GM21367 (cell line): Measurements from ENCODE around the gene KRT33A.
"Not testable (repeated sequence)": the region's sequence is repeated elsewhere in the genome, so short reads cannot be mapped to it uniquely, and the experiment has no call there.

Source experiments
- ATAC-seq: cut with Tn5 transposase; IDR thresholded peaks from one replicate; pipeline ENCODE4 v1.9.1; 2021; ENCODE audit not compliant: unreplicated experiment

The KRT33A gene

DNA sequence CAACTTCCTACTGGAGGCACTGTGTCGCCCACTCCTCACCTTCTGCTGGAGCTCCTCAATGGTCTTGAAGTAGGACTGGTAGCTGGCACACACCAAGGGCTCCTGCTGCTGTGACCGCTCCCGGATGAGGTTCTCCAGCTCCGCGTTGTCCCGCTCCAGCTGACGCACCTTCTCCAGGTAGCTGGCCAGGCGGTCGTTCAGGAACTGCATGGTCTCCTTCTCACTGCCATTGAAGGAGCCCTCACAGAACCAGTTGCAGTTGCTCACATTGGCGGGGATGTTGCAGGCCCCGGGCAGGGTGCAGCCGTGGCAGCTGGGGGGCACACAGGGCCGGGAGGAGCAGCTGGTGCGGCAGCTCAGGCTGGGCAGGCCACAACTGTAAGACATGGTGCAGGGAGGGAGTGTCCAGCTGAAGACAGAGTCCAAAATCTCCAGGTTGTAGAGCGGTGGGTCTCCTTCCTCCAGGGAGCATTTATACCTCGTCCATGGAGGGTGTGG, at the start of gene KRT33A:
Gene KRT33A, minus strand, starts transcription at position 448 of the 498 bp plus-strand sequence. Its CDS starts 61 bp downstream, at position 387.
- not testable (repeated sequence) for ATAC-seq

DNA sequence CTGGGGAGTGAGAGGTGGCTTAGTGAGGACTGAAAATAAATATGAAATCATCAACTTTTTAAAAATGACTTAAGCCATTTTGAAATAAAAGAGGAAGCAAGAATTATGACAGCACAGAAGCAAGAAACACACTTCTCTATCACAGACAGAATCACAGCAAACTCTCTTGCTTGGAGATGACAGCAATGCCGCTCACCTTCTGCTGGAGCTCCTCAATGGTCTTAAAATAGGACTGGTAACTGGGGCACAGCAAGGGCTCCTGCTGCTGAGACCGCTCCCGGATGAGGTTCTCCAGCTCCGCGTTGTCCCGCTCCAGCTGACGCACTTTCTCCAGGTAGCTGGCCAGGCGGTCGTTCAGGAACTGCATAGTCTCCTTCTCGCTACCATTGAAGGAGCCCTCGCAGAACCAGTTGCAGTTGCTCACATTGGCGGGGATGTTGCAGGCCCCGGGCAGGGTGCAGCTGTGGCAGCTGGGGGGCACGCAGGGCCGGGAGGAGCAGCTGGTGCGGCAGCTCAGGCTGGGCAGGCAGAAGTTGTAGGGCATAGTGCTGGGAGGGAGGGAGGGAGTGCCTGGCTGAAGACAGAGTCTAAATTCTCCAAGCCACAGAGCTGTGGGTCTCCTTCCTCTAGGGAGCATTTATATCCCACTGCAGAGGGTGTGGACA, 46.5 kb upstream of the KRT33A start, which contains the start of gene KRT31:
Gene KRT31, minus strand, starts transcription at position 613 of the 665 bp plus-strand sequence. Its CDS starts 69 bp downstream, at position 544.
- ATAC-seq, result no peak

DNA sequence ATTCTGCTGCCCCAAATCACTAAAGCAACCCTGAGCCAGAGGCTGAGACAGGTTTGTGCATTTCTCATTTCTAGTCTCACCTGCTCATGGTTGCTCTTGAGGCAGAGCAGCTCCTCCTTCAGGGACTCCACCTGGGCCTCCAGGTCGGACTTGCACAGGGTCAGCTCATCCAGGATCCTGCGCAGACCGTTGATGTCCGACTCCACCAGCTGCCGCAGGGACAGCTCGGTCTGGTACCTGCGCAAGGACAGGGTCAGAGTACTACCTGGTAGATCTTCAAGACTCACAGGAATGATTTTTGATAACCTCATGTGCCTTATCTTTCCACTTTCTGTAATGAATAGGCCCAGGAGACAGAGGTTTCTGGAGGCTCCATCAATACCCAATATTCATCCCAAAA, 45.7 kb upstream of the KRT33A start:
- ATAC-seq, result no peak

DNA sequence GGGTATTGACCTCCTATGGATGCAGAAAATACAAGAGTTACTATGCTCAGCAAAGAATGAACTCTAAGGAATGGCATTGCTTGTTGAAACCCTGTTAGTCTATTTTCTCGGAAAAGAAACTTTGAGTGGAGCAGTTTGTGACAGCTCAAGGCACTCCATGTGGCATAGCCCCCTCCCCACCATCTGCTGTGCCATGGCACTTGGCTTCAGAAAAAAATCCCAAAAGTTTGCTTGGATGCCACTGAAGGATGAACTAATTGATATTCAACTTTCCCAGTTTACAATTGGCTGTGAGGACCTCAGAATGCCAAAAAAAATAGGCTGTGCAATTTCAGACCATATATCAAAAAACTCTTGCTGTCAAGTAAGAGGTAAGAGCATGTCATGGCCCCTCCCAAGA, 45.0 kb upstream of the KRT33A start:
- no peak for ATAC-seq

DNA sequence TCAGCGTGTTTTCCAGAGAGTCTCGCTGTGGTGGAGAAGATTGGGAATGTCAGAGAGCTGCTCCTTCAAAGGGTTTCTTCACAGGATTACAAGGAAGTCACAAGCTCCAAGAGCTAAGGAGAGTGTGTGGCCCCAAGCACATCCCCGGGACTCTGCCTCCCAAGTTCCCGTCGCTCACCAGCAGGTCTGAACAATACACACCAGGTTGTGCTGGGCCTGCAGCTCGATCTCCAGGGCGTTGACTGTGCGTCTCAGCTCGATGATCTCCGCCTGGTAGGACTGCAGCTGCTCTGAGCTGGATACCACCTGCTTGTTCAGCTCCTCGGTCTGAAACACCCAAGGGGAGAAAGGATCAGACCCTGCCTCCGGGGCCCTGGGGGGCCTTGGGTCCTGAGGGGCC, 44.4 kb upstream of the KRT33A start:
- ATAC-seq, result not testable (repeated sequence)

DNA sequence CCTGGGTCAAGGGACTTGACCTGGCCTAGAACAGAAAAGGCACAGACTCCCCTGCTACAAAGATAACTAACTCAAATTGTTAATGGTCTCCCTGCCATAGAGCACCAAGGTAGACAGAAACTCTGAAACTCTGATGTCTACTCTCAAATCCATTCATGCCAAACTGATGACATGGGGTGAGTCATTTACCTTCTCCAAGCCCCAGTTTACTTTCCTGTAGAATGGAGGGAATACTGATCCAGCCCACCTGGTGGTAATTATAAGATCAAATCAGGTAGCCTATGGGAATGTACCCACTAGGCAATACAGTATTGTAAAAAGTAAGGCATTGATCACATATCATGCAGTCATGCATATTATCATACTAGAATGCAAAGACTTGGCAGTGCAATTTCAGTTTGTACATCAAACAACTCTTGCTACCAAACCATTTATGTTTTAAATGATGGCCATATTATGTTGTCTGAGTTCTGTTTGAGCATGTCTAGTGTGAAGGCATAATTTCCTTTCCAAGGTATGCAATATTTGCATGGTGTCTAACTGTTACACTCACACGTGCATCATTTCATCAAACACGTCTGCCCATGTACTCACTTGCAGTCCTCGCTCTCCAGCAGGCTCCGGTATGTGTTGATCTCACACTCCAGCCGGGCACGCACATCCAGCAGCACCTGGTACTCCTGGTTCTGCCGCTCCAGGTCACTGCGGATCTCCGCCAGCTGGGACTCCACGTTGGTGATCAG, 43.8 kb upstream of the KRT33A start:
- no peak for ATAC-seq

DNA sequence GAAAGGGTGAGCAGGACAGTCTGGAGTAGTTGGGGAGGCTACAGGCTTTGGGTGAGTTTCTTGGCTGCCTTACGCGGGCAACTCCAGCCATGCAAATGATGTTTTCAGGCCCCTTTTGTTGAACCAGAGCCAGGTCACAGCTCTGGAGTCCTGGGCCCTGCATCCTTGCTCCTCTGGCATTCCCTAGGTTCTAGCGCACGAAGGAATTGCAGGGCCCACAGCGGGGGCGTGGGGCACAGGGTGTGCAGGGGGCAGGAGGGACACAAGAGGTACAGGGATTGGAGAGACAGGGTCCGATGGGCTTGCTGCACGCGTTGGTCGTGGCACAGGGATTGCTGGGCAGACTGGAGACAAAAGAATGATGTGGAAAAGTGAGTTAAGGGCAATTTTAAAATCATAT, 43.2 kb upstream of the KRT33A start:
- no peak for ATAC-seq

DNA sequence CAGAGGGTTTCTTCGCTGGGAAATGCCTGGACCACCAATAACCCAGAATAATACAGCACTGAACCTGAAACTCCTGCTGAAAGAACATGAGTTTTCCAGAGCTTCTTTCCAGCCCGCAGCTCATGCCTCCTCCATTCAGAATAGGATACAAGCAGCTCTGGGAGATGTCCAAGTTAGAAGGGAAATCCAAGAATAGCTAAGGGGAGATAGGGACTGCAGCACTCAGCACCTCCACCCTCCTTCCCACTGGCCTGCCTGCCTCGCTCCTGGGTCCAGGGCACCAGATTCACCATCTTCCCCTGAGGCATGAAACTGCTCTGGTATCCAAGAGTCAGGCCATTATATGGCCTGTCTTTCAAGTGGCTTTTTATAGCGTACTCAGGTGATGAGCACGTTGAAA, 42.7 kb upstream of the KRT33A start:
- ATAC-seq, result no peak

DNA sequence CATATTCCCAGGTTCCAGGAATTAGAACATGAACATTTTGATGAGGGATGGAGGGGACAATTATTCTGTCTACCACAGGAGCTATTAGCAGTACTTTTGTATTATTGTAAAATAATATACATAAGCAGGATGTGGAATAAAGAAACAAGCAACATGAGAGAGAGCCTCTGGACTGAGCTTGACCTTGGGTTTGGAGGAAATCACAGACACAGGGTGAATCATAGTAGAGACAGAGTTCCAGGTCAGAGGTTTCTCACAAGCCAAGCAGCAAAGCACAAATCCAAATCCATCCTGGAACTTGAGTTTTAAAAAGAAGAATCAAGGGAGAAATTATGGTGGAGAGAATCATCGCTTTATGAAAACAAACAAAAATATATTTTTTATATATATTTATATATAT, 41.6 kb upstream of the KRT33A start:
- no peak for ATAC-seq

DNA sequence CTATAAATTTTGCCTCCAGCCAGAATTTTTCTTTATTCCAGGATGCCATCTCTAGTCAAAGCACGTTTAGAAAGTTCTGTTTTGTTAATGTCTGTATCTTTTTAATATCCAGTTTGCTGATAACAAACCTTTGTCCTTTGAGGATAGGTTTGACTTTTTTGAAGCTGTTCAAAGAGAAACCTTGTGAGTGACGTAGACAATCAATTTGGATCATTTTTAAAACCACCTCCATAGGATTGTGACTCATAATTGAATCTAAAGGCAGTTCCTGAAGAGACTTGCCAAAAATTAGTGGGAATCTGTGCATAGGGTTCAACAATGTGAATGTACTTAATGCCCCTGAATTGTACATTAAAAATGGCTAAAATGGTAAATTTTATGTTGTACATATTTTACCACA, 40.9 kb upstream of the KRT33A start:
- no peak for ATAC-seq

DNA sequence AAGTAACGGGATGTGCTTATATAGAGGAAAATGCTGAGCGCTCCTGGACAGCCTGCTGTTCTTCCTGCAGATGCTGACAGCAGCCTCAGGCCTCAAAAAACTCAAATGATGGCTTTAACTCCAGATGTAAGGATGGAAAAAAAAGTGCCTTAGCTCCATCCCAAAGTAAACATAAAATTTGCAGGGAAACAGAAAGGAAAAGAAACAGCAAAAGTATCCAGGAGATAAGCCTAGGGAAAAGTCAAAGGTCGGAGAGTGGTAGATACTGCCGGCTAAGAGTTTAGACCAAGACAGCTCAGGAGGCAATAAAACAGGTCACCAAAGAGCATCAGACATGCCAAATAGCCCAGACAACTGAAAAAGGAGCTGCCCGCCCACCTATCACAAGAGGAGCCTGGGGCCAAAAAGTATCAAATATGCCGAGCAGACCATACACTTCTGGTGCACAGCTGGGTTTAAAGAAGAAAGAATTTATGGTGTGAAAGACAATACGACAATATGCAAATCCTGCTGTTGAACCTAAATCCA, 39.8 kb upstream of the KRT33A start:
- no peak for ATAC-seq

DNA sequence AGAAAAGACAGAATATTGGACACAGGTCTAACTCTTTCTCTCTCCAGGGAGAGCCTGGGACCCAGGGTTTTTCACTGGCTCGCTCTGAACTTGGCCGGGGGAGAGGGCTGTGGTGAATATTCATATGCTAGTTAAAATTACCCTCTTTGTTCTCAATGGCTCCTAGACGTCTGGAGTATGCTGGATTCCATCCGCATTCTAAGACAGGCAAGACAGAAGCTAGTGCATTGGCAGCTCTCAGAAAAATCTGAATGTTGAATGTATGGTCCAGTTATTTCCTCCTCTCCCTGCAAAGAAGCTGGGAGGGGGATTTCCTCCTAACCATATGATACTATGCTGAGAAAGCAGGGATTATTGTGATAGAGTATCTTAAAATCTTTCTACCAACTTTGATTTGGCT, 37.0 kb upstream of the KRT33A start:
- no peak for ATAC-seq

DNA sequence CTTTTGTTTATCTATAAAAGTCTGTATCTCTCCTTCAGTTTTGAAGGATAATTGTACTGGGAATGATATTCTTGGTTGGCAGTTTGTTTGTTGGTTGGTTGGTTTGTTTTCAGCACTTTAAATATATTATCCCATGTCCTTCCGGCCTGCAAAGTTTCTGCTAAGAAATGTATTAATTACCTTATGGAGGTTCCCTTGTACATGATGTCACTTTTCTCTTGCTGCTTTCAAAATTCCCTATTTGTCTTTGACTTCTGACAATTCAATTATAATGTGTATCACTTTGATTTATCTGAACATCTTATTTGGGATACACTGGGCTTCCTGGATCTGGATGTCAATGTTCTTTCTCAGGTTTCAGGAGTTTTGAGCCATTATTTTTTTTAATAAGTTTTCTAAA, 35.6 kb upstream of the KRT33A start:
- no peak for ATAC-seq

DNA sequence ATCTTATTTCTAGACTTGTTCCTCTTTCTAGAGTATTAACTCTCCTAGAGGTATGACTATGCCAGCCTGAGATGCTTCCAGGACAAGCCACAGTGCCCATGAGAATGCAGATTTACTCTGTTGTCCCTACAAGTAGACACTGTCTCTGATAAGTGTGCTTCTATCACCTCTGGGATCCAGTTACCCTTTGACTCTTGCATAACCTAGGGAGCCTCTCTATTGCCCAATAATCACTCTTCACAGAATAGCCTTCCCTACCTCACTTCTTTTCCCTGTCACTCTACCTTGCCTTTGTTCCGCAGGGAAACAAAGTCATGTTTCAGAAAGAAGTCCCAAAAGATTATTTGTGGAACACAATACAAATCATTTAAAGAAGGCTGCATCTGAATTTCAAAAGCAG, 33.1 kb upstream of the KRT33A start:
- no peak for ATAC-seq

DNA sequence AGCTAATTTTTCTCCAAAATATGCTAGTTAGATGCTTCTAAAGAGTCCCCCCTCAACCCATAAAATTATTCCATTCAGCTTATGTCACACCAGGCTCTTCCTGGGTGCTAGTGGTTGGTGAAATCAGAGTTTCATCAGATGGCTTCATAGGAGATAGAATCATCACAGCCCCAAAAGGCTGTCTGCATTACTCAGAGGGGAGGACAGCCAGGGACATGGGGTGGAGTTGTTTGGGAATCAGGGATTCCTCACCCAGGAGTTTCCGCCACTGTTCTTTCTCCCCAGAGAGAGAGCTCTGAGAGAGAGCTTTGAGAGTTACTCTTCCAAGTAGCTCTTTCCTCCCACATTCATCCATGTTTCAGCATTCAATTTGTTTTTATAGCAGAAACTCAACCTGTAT, 31.8 kb upstream of the KRT33A start:
- no peak for ATAC-seq

DNA sequence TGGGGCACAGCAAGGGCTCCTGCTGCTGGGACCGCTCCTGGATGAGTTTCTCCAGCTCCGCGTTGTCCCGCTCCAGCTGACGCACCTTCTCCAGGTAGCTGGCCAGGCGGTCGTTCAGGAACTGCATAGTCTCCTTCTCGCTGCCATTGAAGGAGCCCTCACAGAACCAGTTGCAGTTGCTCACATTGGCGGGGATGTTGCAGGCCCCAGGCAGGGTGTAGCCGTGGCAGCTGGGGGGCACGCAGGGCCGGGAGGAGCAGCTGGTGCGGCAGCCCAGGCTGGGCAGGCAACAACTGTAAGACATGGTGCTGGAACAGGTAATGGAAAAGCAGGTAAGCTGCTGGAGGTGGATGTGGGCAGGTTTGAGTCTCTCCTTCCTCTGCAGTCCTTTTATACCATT, 31.3 kb upstream of the KRT33A start, which contains the start of gene KRT34:
Gene KRT34, minus strand, starts transcription at position 364 of the 400 bp plus-strand sequence. Its CDS starts 60 bp downstream, at position 304.
- ATAC-seq, result not testable (repeated sequence)

DNA sequence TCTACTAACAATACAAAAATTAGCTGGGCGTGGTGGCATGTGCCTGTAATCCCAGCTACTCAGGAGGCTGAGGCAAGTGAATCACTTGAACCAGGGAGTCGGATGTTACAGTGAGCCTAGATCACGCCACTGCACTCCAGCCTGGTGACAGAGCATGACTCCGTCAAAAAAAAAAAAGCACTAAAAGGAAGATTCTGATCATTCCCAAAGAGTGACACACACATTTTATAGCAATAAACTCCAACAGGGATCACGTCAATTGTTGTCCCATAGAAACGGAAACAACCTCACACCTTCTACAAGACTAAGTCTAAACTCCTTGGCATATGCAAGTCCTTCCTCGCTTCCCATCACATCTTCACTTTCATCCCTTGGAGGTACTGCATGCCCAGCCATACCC, 29.5 kb upstream of the KRT33A start:
- ATAC-seq, result not testable (repeated sequence)

DNA sequence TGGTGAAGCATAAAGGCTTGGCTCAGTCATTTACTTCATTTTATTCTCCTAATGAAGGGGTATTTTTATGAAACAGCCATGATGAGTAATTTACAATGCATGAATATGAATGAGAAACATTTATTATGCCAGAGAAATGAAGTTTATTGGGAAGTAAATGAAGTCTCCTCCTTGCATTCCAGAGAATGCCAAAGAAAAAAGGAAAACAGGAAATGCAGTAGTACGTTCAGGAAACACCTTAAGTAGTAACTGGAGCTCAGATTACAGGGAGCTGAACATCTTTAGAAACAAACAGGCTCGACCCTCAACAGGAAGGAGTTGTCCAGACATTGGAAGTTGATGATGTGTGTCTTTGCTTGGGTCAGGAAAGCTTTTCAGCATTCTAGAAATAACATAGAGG, 26.9 kb upstream of the KRT33A start:
- ATAC-seq, result no peak

DNA sequence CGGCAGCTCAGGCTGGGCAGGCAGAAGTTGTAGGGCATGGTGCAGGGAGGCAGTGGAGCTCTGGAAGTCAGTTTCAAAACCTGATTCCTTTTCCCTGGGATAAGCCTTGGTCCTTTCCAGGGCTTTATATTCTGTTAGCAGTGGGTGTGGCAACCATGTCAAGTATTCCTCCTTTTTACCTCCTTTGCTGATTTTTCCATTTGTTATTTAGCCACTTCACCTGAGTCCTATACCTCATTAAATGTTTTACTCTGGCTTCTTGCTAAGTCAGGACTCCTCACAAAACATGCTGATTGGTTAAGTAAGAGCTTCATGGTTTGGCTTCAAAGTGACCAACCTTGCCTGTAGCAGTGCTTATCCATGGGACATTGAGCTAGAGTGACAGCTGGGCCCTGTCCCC, 19.1 kb upstream of the KRT33A start, which contains the start of gene KRT33B:
Gene KRT33B, minus strand, starts transcription at position 101 of the 400 bp plus-strand sequence. Its CDS starts 63 bp downstream, at position 38.
- no peak for ATAC-seq

DNA sequence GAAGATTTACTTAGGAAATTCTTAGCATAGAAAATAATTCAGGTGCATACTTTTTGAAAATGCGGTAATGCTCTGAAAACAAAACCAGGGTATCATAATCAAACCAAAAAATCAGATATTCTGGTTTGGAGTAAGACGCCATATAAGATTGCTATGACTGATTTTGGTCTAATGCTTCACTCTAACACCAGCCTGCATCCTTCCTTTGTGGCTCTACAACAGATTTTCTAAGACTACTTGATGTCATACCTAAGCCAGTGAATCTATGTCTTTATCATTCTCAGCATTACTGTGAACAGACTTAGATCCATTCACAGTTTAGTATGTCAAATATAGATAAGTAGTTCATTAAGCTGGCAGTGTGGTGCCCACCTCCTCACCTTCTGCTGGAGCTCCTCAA, 18.4 kb upstream of the KRT33A start:
- ATAC-seq, result no peak

DNA sequence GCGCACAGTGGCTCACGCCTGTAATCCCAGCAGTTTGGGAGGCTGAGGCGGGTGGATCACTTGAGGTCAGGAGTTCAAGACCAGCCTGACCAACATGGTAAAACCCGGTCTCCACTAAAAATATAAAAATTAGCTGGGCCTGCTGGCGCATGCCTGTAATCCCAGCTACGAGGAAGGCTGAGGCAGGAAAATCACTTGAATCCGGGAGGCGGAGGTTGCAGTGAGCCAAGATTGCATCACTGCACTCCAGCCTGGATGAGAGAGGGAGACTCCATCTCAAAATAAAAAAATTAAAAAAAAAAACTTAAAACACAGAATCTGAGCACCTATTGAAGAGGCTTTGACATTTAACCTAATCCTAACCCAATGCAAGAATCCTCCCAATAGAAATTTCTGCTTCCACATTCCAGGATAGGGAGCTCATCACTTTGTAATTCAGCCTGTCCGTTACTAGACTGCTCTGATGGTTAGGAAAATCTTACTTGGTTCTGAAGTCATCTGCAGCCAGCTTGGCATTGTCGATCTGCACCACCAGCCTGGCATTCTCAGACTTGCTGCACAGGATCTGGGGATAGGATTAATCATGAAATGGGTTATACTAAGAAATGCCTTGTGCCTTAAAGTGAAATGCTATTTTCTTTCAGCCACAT, 16.9 kb upstream of the KRT33A start:
- ATAC-seq, result no peak
